Left ventricle myocardium inferior (tissue), 1 donor: Measurements from ENCODE around the gene SULT2A1. TPM values are rescaled to one million over a fixed set of nuclear protein-coding genes. Genes with fewer than 3 reads are reported as not detected.
"Not testable (repeated sequence)": the region's sequence is repeated elsewhere in the genome, so short reads cannot be mapped to it uniquely, and the experiment has no call there.

ENCODE experiments used
- DNase-seq: peaks from one replicate; pipeline ENCODE4 v3.0.0-alpha.2; 2020
- H3K27ac ChIP-seq: fragments of 200-600 bp; replicated peaks from 2 replicates; pipeline ENCODE4 v1.8.0; 2021
- H3K27me3 ChIP-seq: fragments of 200-600 bp; 2 replicates; pipeline ENCODE4 v1.8.0; 2021; ENCODE audit warnings: low read depth
- H3K36me3 ChIP-seq: fragments of 200-600 bp; 2 replicates; pipeline ENCODE4 v1.8.0; 2021
- H3K4me1 ChIP-seq: fragments of 200-600 bp; 2 replicates; pipeline ENCODE4 v1.8.0; 2021
- H3K4me3 ChIP-seq: fragments of 200-600 bp; 2 replicates; pipeline ENCODE4 v1.8.0; 2021; ENCODE audit warnings: mild to moderate bottlenecking, moderate library complexity
- H3K9me3 ChIP-seq: fragments of 200-600 bp; replicated peaks from 2 replicates; pipeline ENCODE4 v1.8.0; 2021
- intact Hi-C: fragments of 100-400 bp; cut with micrococcal nuclease; formaldehyde crosslinking; loops from one replicate; pipeline ENCODE4 v1.11.0; 2022
- total RNA-seq: library from RNA; stranded (reverse); fragmentation: NEBNext Ultra II Directional; extraction: Animal tissue kit (Norgen Biotek cat#: 25700); gene quantifications from one replicate; pipeline ENCODE4 v1.2.1, GENCODE V29; 2021
- TF ChIP-seq, protein P1 (sequence below): fragments of 200-600 bp; IDR thresholded peaks from 2 replicates; pipeline ENCODE4 v1.8.0; 2021; ENCODE audit warnings: antibody characterized with exemption, mild to moderate bottlenecking, borderline replicate concordance
- donor health status: DM: no; HTN: yes; CAD: no; lungs with severe emphysema.

Gene SULT2A1
- total RNA-seq, 1 donor from 2014 or later: not detected

GRCh38 chr19:47881757-47882156 is 4.4 kb downstream of the SULT2A1 start:
- H3K9me3 ChIP-seq: no peaks in the 10 kb centered on the region
- no peaks in the 10 kb centered on the region for H3K4me1 ChIP-seq
- no peak overlapping the region for H3K4me3 ChIP-seq
- intact Hi-C loops: no loop called here
- H3K27ac ChIP-seq: no peak overlapping the region
- DNase-seq: no peak
- no peaks in the 10 kb centered on the region for H3K36me3 ChIP-seq
- peaks cover 50% of the 10 kb centered on the region for H3K27me3 ChIP-seq
- TF ChIP-seq, protein P1, sequence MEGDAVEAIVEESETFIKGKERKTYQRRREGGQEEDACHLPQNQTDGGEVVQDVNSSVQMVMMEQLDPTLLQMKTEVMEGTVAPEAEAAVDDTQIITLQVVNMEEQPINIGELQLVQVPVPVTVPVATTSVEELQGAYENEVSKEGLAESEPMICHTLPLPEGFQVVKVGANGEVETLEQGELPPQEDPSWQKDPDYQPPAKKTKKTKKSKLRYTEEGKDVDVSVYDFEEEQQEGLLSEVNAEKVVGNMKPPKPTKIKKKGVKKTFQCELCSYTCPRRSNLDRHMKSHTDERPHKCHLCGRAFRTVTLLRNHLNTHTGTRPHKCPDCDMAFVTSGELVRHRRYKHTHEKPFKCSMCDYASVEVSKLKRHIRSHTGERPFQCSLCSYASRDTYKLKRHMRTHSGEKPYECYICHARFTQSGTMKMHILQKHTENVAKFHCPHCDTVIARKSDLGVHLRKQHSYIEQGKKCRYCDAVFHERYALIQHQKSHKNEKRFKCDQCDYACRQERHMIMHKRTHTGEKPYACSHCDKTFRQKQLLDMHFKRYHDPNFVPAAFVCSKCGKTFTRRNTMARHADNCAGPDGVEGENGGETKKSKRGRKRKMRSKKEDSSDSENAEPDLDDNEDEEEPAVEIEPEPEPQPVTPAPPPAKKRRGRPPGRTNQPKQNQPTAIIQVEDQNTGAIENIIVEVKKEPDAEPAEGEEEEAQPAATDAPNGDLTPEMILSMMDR: no peak

DNA sequence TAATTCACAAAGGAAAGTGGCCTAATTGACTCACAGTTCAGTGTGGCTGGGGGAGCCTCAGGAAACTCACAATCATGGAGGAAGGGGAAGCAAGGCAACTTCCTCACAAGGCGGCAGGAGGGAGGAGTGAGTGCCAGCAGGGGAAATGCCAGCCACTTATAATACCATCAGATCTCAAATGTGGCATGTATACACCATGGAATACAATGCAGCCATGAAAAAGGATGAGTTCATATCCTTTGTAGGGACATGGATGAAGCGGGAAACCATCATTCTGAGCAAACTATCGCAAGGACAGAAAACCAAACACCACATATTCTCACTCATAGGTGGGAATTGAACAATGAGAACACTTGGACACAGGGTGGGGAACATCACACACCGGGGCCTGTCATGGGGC is 6.7 kb downstream of the SULT2A1 start:
- intact Hi-C loops, H3K27ac ChIP-seq, H3K4me1 ChIP-seq, H3K9me3 ChIP-seq, H3K36me3 ChIP-seq, DNase-seq, H3K4me3 ChIP-seq: not testable (repeated sequence)
- peaks cover 55% of the 10 kb centered on the region for H3K27me3 ChIP-seq

- TF ChIP-seq, protein P1: no peak
- no peaks in the 10 kb centered on the region for H3K4me1 ChIP-seq
- no peaks in the 10 kb centered on the region for H3K9me3 ChIP-seq
- intact Hi-C loops: no loop called here
- DNase-seq: no peak
- H3K27me3 ChIP-seq: peaks cover 57% of the 10 kb centered on the region
- H3K36me3 ChIP-seq: no peaks in the 10 kb centered on the region
- no peak overlapping the region for H3K4me3 ChIP-seq
- H3K27ac ChIP-seq: no peak overlapping the region
These were observed 7.2 kb downstream of the SULT2A1 start for GRCh38 chr19:47878906-47879305.

- Histone ChIP-seq H3K27ac (no peak overlapping the region), H3K9me3 (no peaks in the 10 kb centered on the region), H3K4me1 (no peaks in the 10 kb centered on the region), H3K36me3 (no peaks in the 10 kb centered on the region), H3K27me3 (peaks cover 22% of the 10 kb centered on the region), H3K4me3 (no peak overlapping the region)
- DNase-seq: peak; percentile 18
- intact Hi-C loops: no loop called here
- TF ChIP-seq, protein P1: no peak
These were observed 20.9 kb downstream of the SULT2A1 start for GRCh38 chr19:47865166-47865565.

GRCh38 chr19:47863514-47863936 is 22.6 kb downstream of the SULT2A1 start:
- intact Hi-C loops: no loop called here
- DNase-seq: peak; percentile 82
- Histone ChIP-seq H3K27ac (no peak overlapping the region), H3K9me3 (no peaks in the 10 kb centered on the region), H3K36me3 (no peaks in the 10 kb centered on the region), H3K4me1 (no peaks in the 10 kb centered on the region), H3K4me3 (no peak overlapping the region), H3K27me3 (peaks cover 26% of the 10 kb centered on the region)
- TF ChIP-seq, protein P1: peak; percentile 93

GRCh38 chr19:47861630-47862029 is 24.5 kb downstream of the SULT2A1 start:
- DNase-seq: no peak
- Histone ChIP-seq H3K27ac (no peak overlapping the region), H3K36me3 (no peaks in the 10 kb centered on the region), H3K4me3 (no peak overlapping the region), H3K27me3 (peaks cover 40% of the 10 kb centered on the region), H3K9me3 (no peaks in the 10 kb centered on the region), H3K4me1 (no peaks in the 10 kb centered on the region)
- intact Hi-C loops: no loop called here
- TF ChIP-seq, protein P1: no peak
